ENCODE data around the gene SPARC. TPM values are rescaled to one million over a fixed set of nuclear protein-coding genes. Genes with fewer than 3 reads are reported as not detected.

Gene SPARC
- polyA plus RNA-seq, 1 of the 3 experiments (the other 2 are of a cell fraction): 1,115 TPM

DNA sequence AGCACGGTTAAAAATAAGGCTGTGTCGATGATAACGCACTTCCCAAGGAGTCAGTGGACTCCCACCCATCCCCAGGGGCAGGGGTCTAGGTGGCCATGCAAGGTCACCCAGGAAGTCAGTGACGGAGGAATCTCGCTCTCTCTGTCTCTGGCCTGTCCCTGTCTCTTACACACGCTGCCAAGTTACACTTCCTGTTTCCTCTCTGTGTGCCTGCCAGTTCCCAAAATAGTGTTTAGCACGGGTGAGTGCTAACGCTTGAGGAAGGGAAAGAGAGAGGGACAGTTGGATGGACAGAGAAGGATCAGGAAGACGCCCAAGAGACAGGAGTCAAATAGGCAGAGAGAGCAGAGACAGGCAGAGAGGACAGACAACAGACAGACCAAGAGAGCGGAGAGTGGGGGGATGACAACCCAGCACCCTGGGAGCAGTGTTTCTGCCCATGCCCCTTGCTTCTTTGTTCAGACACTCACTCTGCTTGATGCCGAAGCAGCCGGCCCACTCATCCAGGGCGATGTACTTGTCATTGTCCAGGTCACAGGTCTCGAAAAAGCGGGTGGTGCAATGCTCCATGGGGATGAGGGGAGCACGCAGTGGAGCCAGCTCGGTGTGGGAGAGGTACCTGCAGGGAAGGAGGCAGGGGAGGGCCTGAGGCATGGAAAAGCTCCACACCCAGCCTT is 23.0 kb downstream of the SPARC start (continued):
- TF ChIP-seq, protein P1, sequence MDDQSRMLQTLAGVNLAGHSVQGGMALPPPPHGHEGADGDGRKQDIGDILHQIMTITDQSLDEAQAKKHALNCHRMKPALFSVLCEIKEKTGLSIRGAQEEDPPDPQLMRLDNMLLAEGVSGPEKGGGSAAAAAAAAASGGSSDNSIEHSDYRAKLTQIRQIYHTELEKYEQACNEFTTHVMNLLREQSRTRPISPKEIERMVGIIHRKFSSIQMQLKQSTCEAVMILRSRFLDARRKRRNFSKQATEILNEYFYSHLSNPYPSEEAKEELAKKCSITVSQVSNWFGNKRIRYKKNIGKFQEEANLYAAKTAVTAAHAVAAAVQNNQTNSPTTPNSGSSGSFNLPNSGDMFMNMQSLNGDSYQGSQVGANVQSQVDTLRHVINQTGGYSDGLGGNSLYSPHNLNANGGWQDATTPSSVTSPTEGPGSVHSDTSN (IDR thresholded peaks at IDR 0.05): no peak
- TF ChIP-seq TAF1 (IDR thresholded peaks at IDR 0.05; ENCODE audit: borderline replicate concordance, low read depth, low read length): no peak
- TF ChIP-seq TEAD4 (IDR thresholded peaks at IDR 0.05; ENCODE audit: borderline replicate concordance, insufficient read depth): no peak

DNA sequence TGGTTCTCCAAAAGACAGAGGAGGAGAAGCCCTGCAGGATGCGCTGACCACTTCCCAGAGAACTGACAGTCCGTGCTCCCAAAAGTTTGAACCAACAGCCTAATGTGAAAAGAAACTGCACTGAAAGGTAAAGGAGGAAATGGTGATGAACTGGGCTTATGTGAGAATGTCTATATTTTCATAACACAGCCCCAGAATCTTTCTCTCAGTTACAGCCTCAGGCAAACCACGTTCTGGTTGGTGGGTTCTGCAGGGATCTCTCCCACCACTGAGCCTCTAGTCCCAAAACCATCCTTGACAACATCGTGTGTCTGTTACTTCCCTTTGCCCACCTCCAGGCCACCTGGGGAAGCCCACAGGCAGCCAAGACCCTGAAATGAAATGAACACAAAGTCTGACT is 23.9 kb downstream of the SPARC start:
- ChIA-PET POLR2A (no interaction called here), CTCF (interaction anchor here (1.0 to 18.7 kb wide), 2 partner anchors 64 to 77 kb away, joined by 4 to 247 read pairs; no protein-coding TSS in a partner anchor)
- H3F3A ChIP-seq (replicated peaks; ENCODE audit: insufficient read depth): peaks cover 84% of the 10 kb centered on the region
- H3K9me2 ChIP-seq: no peaks in the 10 kb centered on the region
- H3K9ac ChIP-seq: no peak overlapping the region
- DNase-seq: no peak
- H3K36me3 ChIP-seq (replicated peaks in 1 of 2; ENCODE audit: control insufficient read depth in 1 of 2, insufficient read depth in 2 of 2, low read length in 1 of 2): peaks cover 57 to 60% of the 10 kb centered on the region in 2 experiments
- H2AFZ ChIP-seq (ENCODE audit: low read depth): no peak overlapping the region
- 85% methylated on average over 4 of the region's 4 CpGs for WGBS (ENCODE audit: low lambda C conversion rate)
- H4K20me1 ChIP-seq (ENCODE audit: insufficient read depth): peaks cover 17% of the 10 kb centered on the region
- peak overlapping the region in 1 of 2 experiments; percentile 97; a peak in 2 of 4 replicates for H3K27ac ChIP-seq (ENCODE audit: low read depth in 2 of 2, low read length in 1 of 2)
- no peaks in the 10 kb centered on the region for H3K9me3 ChIP-seq
- H3K4me2 ChIP-seq: no peak overlapping the region
- H3K4me3 ChIP-seq (ENCODE audit: low read depth in 2 of 2, low read length in 1 of 2): no peak overlapping the region
- TF ChIP-seq GATA2 (CRISPR knock-in tag; IDR thresholded peaks at IDR 0.05) (no peak), FOSL2 (IDR thresholded peaks at IDR 0.05; ENCODE audit: borderline replicate concordance, low read depth) (no peak), SIN3A (IDR thresholded peaks at IDR 0.05; ENCODE audit: borderline replicate concordance, low read depth, low read length) (no peak), EZH2phosphoT487 (IDR thresholded peaks at IDR 0.05; ENCODE audit: borderline replicate concordance, low read depth) (no peak), MEF2A (IDR thresholded peaks at IDR 0.05; ENCODE audit: borderline replicate concordance, low read depth) (no peak), TEAD4 (IDR thresholded peaks at IDR 0.05; ENCODE audit: borderline replicate concordance, insufficient read depth) (no peak), SMC3 (IDR thresholded peaks at IDR 0.05; ENCODE audit: low read depth, low read length) (no peak), YY1 (IDR thresholded peaks at IDR 0.05; ENCODE audit: low read depth) (no peak)
- TF ChIP-seq, protein P2, sequence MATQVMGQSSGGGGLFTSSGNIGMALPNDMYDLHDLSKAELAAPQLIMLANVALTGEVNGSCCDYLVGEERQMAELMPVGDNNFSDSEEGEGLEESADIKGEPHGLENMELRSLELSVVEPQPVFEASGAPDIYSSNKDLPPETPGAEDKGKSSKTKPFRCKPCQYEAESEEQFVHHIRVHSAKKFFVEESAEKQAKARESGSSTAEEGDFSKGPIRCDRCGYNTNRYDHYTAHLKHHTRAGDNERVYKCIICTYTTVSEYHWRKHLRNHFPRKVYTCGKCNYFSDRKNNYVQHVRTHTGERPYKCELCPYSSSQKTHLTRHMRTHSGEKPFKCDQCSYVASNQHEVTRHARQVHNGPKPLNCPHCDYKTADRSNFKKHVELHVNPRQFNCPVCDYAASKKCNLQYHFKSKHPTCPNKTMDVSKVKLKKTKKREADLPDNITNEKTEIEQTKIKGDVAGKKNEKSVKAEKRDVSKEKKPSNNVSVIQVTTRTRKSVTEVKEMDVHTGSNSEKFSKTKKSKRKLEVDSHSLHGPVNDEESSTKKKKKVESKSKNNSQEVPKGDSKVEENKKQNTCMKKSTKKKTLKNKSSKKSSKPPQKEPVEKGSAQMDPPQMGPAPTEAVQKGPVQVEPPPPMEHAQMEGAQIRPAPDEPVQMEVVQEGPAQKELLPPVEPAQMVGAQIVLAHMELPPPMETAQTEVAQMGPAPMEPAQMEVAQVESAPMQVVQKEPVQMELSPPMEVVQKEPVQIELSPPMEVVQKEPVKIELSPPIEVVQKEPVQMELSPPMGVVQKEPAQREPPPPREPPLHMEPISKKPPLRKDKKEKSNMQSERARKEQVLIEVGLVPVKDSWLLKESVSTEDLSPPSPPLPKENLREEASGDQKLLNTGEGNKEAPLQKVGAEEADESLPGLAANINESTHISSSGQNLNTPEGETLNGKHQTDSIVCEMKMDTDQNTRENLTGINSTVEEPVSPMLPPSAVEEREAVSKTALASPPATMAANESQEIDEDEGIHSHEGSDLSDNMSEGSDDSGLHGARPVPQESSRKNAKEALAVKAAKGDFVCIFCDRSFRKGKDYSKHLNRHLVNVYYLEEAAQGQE (IDR thresholded peaks at IDR 0.05; ENCODE audit: low read depth, low read length): no peak
- H3K4me1 ChIP-seq (ENCODE audit: control insufficient read depth in 1 of 2, insufficient read depth in 2 of 2, low read depth in 1 of 2, low read length in 1 of 2): peaks cover 20 to 41% of the 10 kb centered on the region in 2 experiments; a peak in 2 of 4 replicates
- H3K79me2 ChIP-seq (ENCODE audit: insufficient read depth): peaks cover 4% of the 10 kb centered on the region
- H3K27me3 ChIP-seq (ENCODE audit: insufficient read depth): no peaks in the 10 kb centered on the region
